ENCODE measurements around the gene RGS7. TPM values are rescaled to one million over a fixed set of nuclear protein-coding genes. Genes with fewer than 3 reads are reported as not detected.
"Not testable (repeated sequence)": the region's sequence is repeated elsewhere in the genome, so short reads cannot be mapped to it uniquely, and the experiment has no call there.

RGS7 gene
- total RNA-seq, 1 experiment from 2014 or later = 0.37 TPM

- no peak for DNase-seq (ENCODE audit: low read depth in 1 of 2, low spot score in 2 of 2)
- Histone ChIP-seq H3K27ac (no peak overlapping the region), H3K4me3 (no peak overlapping the region), H3K9me3 (replicated peaks) (no peaks in the 10 kb centered on the region), H3K27me3 (replicated peaks) (no peaks in the 10 kb centered on the region; the same call in 1 of the 2 replicates), H3K36me3 (no peaks in the 10 kb centered on the region), H3K4me1 (replicated peaks) (no peaks in the 10 kb centered on the region)
These were observed 39.3 kb downstream of the RGS7 start for GRCh38 chr1:241317676-241318075.

GRCh38 chr1:241316372-241316771 lies 40.6 kb downstream of the RGS7 start:
- no peak for DNase-seq (ENCODE audit: low read depth in 1 of 2, low spot score in 2 of 2)

GRCh38 chr1:241311056-241311746 lies 45.8 kb downstream of the RGS7 start:
- H3K4me1 ChIP-seq (replicated peaks) = no peaks in the 10 kb centered on the region
- no peak overlapping the region for H3K4me3 ChIP-seq
- no peaks in the 10 kb centered on the region; the same call in 1 of the 2 replicates for H3K27me3 ChIP-seq (replicated peaks)
- no peak for DNase-seq (ENCODE audit: low read depth in 1 of 2, low spot score in 2 of 2)
- H3K27ac ChIP-seq = no peak overlapping the region
- no peaks in the 10 kb centered on the region for H3K36me3 ChIP-seq
- no peaks in the 10 kb centered on the region for H3K9me3 ChIP-seq (replicated peaks)

More at GRCh38 chr1:241316372-241316771, 40.6 kb downstream of the RGS7 start:
- no peak overlapping the region for H3K4me3 ChIP-seq
- no peak overlapping the region for H3K27ac ChIP-seq
- H3K36me3 ChIP-seq = no peaks in the 10 kb centered on the region
- H3K4me1 ChIP-seq (replicated peaks) = no peaks in the 10 kb centered on the region
- H3K27me3 ChIP-seq (replicated peaks) = no peaks in the 10 kb centered on the region; the same call in 1 of the 2 replicates
- no peaks in the 10 kb centered on the region for H3K9me3 ChIP-seq (replicated peaks)

- H3K27me3 ChIP-seq (replicated peaks) = no peaks in the 10 kb centered on the region; the same call in 1 of the 2 replicates
- no peaks in the 10 kb centered on the region for H3K36me3 ChIP-seq
- H3K9me3 ChIP-seq (replicated peaks) = no peaks in the 10 kb centered on the region
- H3K4me1 ChIP-seq (replicated peaks) = no peaks in the 10 kb centered on the region
- no peak overlapping the region for H3K27ac ChIP-seq
- H3K4me3 ChIP-seq = no peak overlapping the region
- DNase-seq (ENCODE audit: low read depth in 1 of 2, low spot score in 2 of 2) = no peak
These were observed 46.6 kb downstream of the RGS7 start for GRCh38 chr1:241310451-241310850.

GRCh38 chr1:241309651-241310050 lies 47.4 kb downstream of the RGS7 start:
- no peaks in the 10 kb centered on the region for H3K27me3 ChIP-seq (replicated peaks)
- no peaks in the 10 kb centered on the region for H3K4me1 ChIP-seq (replicated peaks)
- no peak for DNase-seq (ENCODE audit: low read depth in 1 of 2, low spot score in 2 of 2)
- no peaks in the 10 kb centered on the region for H3K36me3 ChIP-seq
- no peak overlapping the region for H3K27ac ChIP-seq
- H3K9me3 ChIP-seq (replicated peaks) = no peaks in the 10 kb centered on the region
- H3K4me3 ChIP-seq = no peak overlapping the region

- H3K36me3 ChIP-seq = no peaks in the 10 kb centered on the region
- H3K27ac ChIP-seq = no peak overlapping the region
- no peak for DNase-seq (ENCODE audit: low read depth in 1 of 2, low spot score in 2 of 2)
- 0 out of 2 replicates have a peak, but pooled peaks cover 5% of the 10 kb centered on the region for H3K9me3 ChIP-seq (replicated peaks)
- no peak overlapping the region for H3K4me3 ChIP-seq
- H3K27me3 ChIP-seq (replicated peaks) = no peaks in the 10 kb centered on the region
- no peaks in the 10 kb centered on the region for H3K4me1 ChIP-seq (replicated peaks)
These were observed 48.5 kb downstream of the RGS7 start for GRCh38 chr1:241308471-241308870.

GRCh38 chr1:241308011-241308410 lies 49.0 kb downstream of the RGS7 start:
- H3K9me3 ChIP-seq (replicated peaks) = 0 out of 2 replicates have a peak, but pooled peaks cover 5% of the 10 kb centered on the region
- H3K27ac ChIP-seq = no peak overlapping the region
- H3K27me3 ChIP-seq (replicated peaks) = no peaks in the 10 kb centered on the region
- no peaks in the 10 kb centered on the region for H3K4me1 ChIP-seq (replicated peaks)
- DNase-seq (ENCODE audit: low read depth in 1 of 2, low spot score in 2 of 2) = no peak
- no peak overlapping the region for H3K4me3 ChIP-seq
- H3K36me3 ChIP-seq = no peaks in the 10 kb centered on the region

GRCh38 chr1:241306125-241306790 lies 50.7 kb downstream of the RGS7 start:
- Histone ChIP-seq H3K36me3 (no peaks in the 10 kb centered on the region), H3K9me3 (replicated peaks) (0 out of 2 replicates have a peak, but pooled peaks cover 5% of the 10 kb centered on the region), H3K27ac (no peak overlapping the region), H3K4me1 (replicated peaks) (no peaks in the 10 kb centered on the region), H3K27me3 (replicated peaks) (no peaks in the 10 kb centered on the region), H3K4me3 (no peak overlapping the region)
- DNase-seq (ENCODE audit: low read depth in 1 of 2, low spot score in 2 of 2) = no peak

- not testable (repeated sequence) for H3K4me3 ChIP-seq; H3K27ac ChIP-seq; H3K36me3 ChIP-seq; DNase-seq (ENCODE audit: low read depth in 1 of 2, low spot score in 2 of 2); H3K9me3 ChIP-seq (replicated peaks); H3K27me3 ChIP-seq (replicated peaks); H3K4me1 ChIP-seq (replicated peaks)
These were observed 55.0 kb downstream of the RGS7 start for GRCh38 chr1:241302024-241302423.

- H3K27ac ChIP-seq = no peak overlapping the region
- no peaks in the 10 kb centered on the region for H3K36me3 ChIP-seq
- DNase-seq (ENCODE audit: low read depth in 1 of 2, low spot score in 2 of 2) = no peak
- H3K27me3 ChIP-seq (replicated peaks) = no peaks in the 10 kb centered on the region
- H3K9me3 ChIP-seq (replicated peaks) = 0 out of 2 replicates have a peak, but pooled peaks cover 4% of the 10 kb centered on the region
- no peaks in the 10 kb centered on the region for H3K4me1 ChIP-seq (replicated peaks)
- no peak overlapping the region for H3K4me3 ChIP-seq
These were observed 57.7 kb downstream of the RGS7 start for GRCh38 chr1:241299347-241299746.

- no peak overlapping the region for H3K4me3 ChIP-seq
- no peaks in the 10 kb centered on the region for H3K4me1 ChIP-seq (replicated peaks)
- no peak overlapping the region for H3K27ac ChIP-seq
- H3K27me3 ChIP-seq (replicated peaks) = no peaks in the 10 kb centered on the region
- H3K9me3 ChIP-seq (replicated peaks) = no peaks in the 10 kb centered on the region
- no peaks in the 10 kb centered on the region for H3K36me3 ChIP-seq
- DNase-seq (ENCODE audit: low read depth in 1 of 2, low spot score in 2 of 2) = no peak
These were observed 64.0 kb downstream of the RGS7 start for GRCh38 chr1:241292973-241293372.

GRCh38 chr1:241291548-241291947 lies 65.5 kb downstream of the RGS7 start:
- H3K36me3 ChIP-seq; H3K4me3 ChIP-seq; DNase-seq (ENCODE audit: low read depth in 1 of 2, low spot score in 2 of 2); H3K4me1 ChIP-seq (replicated peaks); H3K27me3 ChIP-seq (replicated peaks); H3K27ac ChIP-seq; H3K9me3 ChIP-seq (replicated peaks): not testable (repeated sequence)

- Histone ChIP-seq H3K27me3 (replicated peaks) (no peaks in the 10 kb centered on the region), H3K9me3 (replicated peaks) (no peaks in the 10 kb centered on the region), H3K4me1 (replicated peaks) (no peaks in the 10 kb centered on the region), H3K36me3 (no peaks in the 10 kb centered on the region), H3K4me3 (no peak overlapping the region), H3K27ac (no peak overlapping the region)
- no peak for DNase-seq (ENCODE audit: low read depth in 1 of 2, low spot score in 2 of 2)
These were observed 70.5 kb downstream of the RGS7 start for GRCh38 chr1:241286486-241286885.

GRCh38 chr1:241276391-241276790 lies 80.6 kb downstream of the RGS7 start:
- no peaks in the 10 kb centered on the region for H3K9me3 ChIP-seq (replicated peaks)

More at GRCh38 chr1:241276391-241276790, 80.6 kb downstream of the RGS7 start:
- Histone ChIP-seq H3K4me3 (no peak overlapping the region), H3K36me3 (no peaks in the 10 kb centered on the region), H3K27me3 (replicated peaks) (no peaks in the 10 kb centered on the region), H3K4me1 (replicated peaks) (no peaks in the 10 kb centered on the region), H3K27ac (no peak overlapping the region)
- no peak for DNase-seq (ENCODE audit: low read depth in 1 of 2, low spot score in 2 of 2)

Data from SJSA1 (cell line).